ENCODE measurements around the gene METRN.

METRN gene

DNA sequence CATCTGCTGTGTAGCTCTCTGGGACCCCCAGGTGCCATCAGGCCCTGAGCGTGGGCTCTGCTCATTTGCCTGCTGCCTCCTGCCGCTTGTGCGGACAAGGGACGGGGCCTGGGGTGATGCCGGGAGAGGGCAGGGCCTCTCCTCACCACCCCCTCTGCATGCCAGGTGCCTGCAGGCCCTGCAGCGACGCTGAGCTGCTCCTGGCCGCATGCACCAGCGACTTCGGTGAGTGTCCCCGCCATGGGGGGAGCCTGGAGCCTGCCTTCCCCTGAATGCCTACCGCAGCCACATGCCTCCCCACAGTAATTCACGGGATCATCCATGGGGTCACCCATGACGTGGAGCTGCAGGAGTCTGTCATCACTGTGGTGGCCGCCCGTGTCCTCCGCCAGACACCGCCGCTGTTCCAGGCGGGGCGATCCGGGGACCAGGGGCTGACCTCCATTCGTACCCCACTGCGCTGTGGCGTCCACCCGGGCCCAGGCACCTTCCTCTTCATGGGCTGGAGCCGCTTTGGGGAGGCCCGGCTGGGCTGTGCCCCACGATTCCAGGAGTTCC is 1.9 kb downstream of the METRN start:
- DNase-seq (ENCODE audit: insufficient read length), result no peak
- FAIRE-seq, result no peak
- no peak for TF ChIP-seq TAF1 (IDR thresholded peaks at IDR 0.05; ENCODE audit: borderline replicate concordance, low read depth, low read length)
- no peak for TF ChIP-seq POLR2A (IDR thresholded peaks at IDR 0.05; ENCODE audit: low read depth, low read length)
- no peak for TF ChIP-seq POLR2AphosphoS5 (IDR thresholded peaks at IDR 0.05; ENCODE audit: low read depth, low read length)

- no peak for TF ChIP-seq TAF1 (IDR thresholded peaks at IDR 0.05; ENCODE audit: borderline replicate concordance, low read depth, low read length)
- TF ChIP-seq POLR2AphosphoS5 (IDR thresholded peaks at IDR 0.05; ENCODE audit: low read depth, low read length), result no peak
- TF ChIP-seq POLR2A (IDR thresholded peaks at IDR 0.05; ENCODE audit: low read depth, low read length), result no peak
- no peak for FAIRE-seq
Measured at GRCh38 chr16:717450-718245, 2.7 kb downstream of the METRN start.

DNA sequence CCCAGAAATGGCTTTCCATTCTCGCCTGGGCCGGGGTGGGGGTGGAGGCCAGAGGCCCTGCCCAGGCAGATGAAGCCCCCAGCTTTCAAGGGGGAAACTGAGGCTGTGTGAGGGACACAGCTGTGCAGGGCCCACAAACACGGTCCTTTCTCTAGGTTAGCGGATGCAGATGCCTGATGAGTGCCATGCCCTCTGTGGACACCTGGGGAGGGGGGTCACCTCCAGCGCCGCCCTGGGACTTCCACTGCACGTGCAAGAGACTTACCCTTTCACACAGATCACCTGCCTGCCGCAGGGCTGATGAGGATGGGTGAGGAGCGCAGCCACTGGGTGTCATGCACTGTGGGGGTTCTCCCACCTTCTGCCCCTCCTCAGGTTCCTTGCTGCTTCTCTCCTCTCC is 3.5 kb downstream of the METRN start:
- no peak for DNase-seq (ENCODE audit: insufficient read length)
- no peak for FAIRE-seq
- TF ChIP-seq TAF1 (IDR thresholded peaks at IDR 0.05; ENCODE audit: borderline replicate concordance, low read depth, low read length) (no peak), POLR2A (IDR thresholded peaks at IDR 0.05; ENCODE audit: low read depth, low read length) (no peak), POLR2AphosphoS5 (IDR thresholded peaks at IDR 0.05; ENCODE audit: low read depth, low read length) (no peak)

More at GRCh38 chr16:717450-718245, 2.7 kb downstream of the METRN start:
- DNase-seq (ENCODE audit: insufficient read length), result no peak

- no peak for DNase-seq (ENCODE audit: insufficient read length)
- no peak for TF ChIP-seq POLR2AphosphoS5 (IDR thresholded peaks at IDR 0.05; ENCODE audit: low read depth, low read length)
- no peak for TF ChIP-seq TAF1 (IDR thresholded peaks at IDR 0.05; ENCODE audit: borderline replicate concordance, low read depth, low read length)
- TF ChIP-seq POLR2A (IDR thresholded peaks at IDR 0.05; ENCODE audit: low read depth, low read length), result no peak
- no peak for FAIRE-seq
Measured at GRCh38 chr16:718922-719321, 4.0 kb downstream of the METRN start.

DNA sequence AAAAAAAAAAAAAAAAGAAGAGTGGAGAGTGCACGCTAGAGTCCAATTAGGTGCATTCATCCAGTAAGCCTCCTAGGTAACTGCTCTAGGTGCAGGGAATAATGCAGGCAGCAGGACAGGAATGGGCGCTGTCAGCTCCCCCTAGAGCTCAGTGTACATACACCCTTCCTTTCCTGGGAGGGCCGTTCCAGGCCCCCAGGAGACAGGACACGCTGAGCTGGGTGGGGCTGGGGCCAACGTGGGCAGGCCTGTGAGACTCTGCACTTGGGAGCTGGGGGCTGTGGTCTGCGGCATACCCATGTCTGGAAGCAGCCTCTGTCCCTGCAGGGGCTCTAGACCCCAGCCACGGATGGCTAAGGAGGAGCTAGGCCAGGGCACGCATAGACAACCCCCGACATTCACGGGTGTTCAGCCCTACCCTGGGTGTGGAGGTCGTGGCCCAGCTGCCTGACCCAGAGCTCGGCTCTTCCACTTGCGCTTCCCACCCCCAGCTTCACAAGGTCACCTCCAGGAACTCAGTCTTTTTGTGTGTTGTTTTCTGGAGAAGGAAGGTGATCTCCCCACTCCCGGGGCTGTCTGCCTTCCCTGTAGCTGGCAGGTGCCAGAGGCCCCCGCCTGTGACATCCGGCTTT is 5.0 kb downstream of the METRN start:
- no peak for TF ChIP-seq POLR2A (IDR thresholded peaks at IDR 0.05; ENCODE audit: low read depth, low read length)
- no peak for TF ChIP-seq TAF1 (IDR thresholded peaks at IDR 0.05; ENCODE audit: borderline replicate concordance, low read depth, low read length)
- no peak for TF ChIP-seq POLR2AphosphoS5 (IDR thresholded peaks at IDR 0.05; ENCODE audit: low read depth, low read length)
- DNase-seq (ENCODE audit: insufficient read length), result no peak
- FAIRE-seq, result peak; percentile 33

GRCh38 chr16:720447-720989 is 5.6 kb downstream of the METRN start:
- DNase-seq (ENCODE audit: insufficient read length) (peak; percentile 80), FAIRE-seq (peak; percentile 93)
- TF ChIP-seq POLR2AphosphoS5 (IDR thresholded peaks at IDR 0.05; ENCODE audit: low read depth, low read length), result no peak
- no peak for TF ChIP-seq TAF1 (IDR thresholded peaks at IDR 0.05; ENCODE audit: borderline replicate concordance, low read depth, low read length)
- TF ChIP-seq POLR2A (IDR thresholded peaks at IDR 0.05; ENCODE audit: low read depth, low read length), result no peak

DNA sequence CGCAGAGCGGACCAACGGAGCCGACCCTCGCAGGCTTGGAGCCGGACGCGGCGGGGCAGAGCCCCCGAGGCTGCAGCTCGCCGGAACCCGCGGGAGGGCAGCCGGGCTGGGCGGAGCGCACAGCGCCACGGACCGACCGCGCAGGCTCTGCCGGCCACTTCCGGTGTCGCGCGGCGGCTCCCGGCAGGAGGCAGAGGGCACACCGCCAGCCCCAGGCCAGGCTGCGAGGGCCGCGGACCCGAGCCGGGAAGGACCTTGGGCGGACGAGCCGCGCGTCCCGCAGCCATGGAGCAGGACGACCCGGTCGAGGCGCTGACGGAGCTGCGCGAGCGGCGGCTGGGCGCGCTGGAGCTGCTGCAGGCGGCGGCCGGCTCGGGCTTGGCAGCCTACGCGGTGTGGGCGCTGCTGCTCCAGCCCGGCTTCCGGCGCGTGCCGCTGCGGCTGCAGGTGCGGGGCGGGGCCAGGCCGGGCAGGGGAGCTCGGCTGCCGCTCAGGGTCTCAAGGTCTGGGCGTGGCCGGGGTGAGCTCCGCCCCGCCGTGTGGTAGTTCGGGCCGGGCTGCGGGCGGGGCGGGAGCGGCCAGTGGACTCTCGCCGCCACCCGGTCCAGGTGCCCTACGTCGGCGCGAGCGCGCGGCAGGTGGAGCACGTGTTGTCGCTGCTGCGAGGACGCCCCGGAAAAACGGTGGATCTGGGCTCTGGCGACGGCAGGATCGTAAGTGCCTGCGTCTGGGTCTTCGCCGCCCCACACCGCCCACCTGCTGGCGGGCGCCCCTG is 6.3 kb downstream of the METRN start, which contains the start of gene ANTKMT:
Gene ANTKMT, plus strand, starts transcription at position 157 of the 775 bp plus-strand sequence. Its CDS starts 129 bp downstream, at position 286.
- TF ChIP-seq POLR2A (IDR thresholded peaks at IDR 0.05; ENCODE audit: low read depth, low read length) (peak; percentile 94), TAF1 (IDR thresholded peaks at IDR 0.05; ENCODE audit: borderline replicate concordance, low read depth, low read length) (peak; percentile 48; the same call in 1 of the 2 replicates), POLR2AphosphoS5 (IDR thresholded peaks at IDR 0.05; ENCODE audit: low read depth, low read length) (peak; percentile 92)
- DNase-seq (ENCODE audit: insufficient read length), result peak; percentile 98
- FAIRE-seq, result peak; percentile 98

DNA sequence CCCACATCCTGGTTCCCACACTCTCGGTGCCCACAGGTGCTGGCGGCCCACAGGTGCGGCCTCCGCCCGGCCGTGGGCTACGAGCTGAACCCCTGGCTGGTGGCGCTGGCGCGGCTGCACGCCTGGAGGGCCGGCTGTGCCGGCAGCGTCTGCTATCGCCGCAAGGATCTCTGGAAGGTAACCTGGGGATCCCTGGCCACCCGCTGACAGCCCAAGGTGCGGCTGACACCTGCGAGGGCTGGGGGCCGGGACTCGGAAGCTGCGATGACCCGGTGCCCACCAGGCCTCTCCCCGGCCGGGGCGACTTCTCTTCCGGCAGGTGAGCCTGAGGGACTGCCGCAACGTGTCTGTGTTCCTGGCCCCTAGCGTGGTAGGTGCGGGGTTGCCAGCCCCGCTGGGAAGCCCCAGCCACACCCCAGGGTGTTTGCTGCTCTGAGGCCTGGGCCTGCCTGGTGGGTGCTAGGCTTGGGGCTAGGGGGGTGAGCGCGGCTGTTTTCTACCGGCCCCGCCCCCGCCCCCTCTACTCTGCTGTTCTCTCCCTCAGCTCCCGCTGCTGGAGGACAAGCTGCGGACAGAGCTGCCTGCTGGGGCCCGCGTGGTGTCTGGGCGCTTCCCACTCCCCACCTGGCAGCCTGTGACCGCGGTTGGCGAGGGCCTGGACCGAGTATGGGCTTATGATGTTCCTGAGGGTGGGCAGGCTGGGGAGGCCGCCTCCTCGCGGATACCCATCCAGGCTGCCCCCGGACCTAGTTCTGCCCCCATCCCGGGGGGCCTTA is 7.0 kb downstream of the METRN start:
- FAIRE-seq, result no peak

GRCh38 chr16:722835-723633 is 8.1 kb downstream of the METRN start:
- DNase-seq (ENCODE audit: insufficient read length), result no peak
- TF ChIP-seq POLR2AphosphoS5 (IDR thresholded peaks at IDR 0.05; ENCODE audit: low read depth, low read length), result no peak; the same call in 1 of the 2 replicates
- TF ChIP-seq TAF1 (IDR thresholded peaks at IDR 0.05; ENCODE audit: borderline replicate concordance, low read depth, low read length), result no peak
- TF ChIP-seq POLR2A (IDR thresholded peaks at IDR 0.05; ENCODE audit: low read depth, low read length), result no peak
- FAIRE-seq, result no peak

More for the DNA sequence above, 7.0 kb downstream of the METRN start:
- no peak for DNase-seq (ENCODE audit: insufficient read length)
- TF ChIP-seq POLR2AphosphoS5 (IDR thresholded peaks at IDR 0.05; ENCODE audit: low read depth, low read length), result no peak
- no peak for TF ChIP-seq POLR2A (IDR thresholded peaks at IDR 0.05; ENCODE audit: low read depth, low read length)
- TF ChIP-seq TAF1 (IDR thresholded peaks at IDR 0.05; ENCODE audit: borderline replicate concordance, low read depth, low read length), result no peak

Data from GM12892 (cell line).